K562 (cell line): ENCODE results near the gene KCNB1. TPM values are rescaled to one million over a fixed set of nuclear protein-coding genes. Genes with fewer than 3 reads are reported as not detected.

Experiments used
- ATAC-seq: fragments of 200-7000 bp; cut with Tn5 transposase; 3 replicates; pipeline ENCODE4 v1.9.1; 2020; ENCODE audit warnings: moderate library complexity
- BruUV-seq: library from RNA; stranded (reverse); fragments of 400-500 nt; replicated peaks from 2 replicates; lab custom pipeline; 2021; lab: Mats Ljungman, UMichigan
- CTCF ChIA-PET: fragments of 300-600 bp; formaldehyde crosslinking; extraction: SDS; loops from one replicate; lab custom pipeline; 2021; ENCODE audit warnings: low intra/inter-chr PET ratio; lab: Yijun Ruan, JAX
- POLR2A ChIA-PET: fragments of 300-600, 350-650 bp; sonication (Branson Sonifier 250); formaldehyde crosslinking; extraction: SDS; loops from one replicate; lab custom pipeline; 2021; ENCODE audit warnings: antibody characterized with exemption, inconsistent platforms; lab: Yijun Ruan, JAX
- DNase-seq, 4 experiments: peaks; one replicate each; pipeline versions ENCODE4 v3.0.0 to v3.0.0-alpha.2; 2011 to 2018; ENCODE audit warnings: low spot score in 3 of 4, mixed read lengths in 3 of 4; ENCODE audit errors: extremely low read depth in 1 of 4
- FAIRE-seq: peaks from 2 replicates; lab custom pipeline; 2011; peaks lifted over from hg19 to GRCh38; lab: Jason Lieb, UNC
- H2AFZ ChIP-seq: 2 replicates; pipeline ENCODE4 v1.6.0; 2011; ENCODE audit warnings: low read depth, low read length, control low read depth, inconsistent platforms
- H3K27ac ChIP-seq: fragments of 200-600 bp; 3 replicates; pipeline ENCODE4 v1.8.0; 2011; ENCODE audit warnings: low read depth, mild to moderate bottlenecking, control low read depth, inconsistent platforms, low read length, moderate library complexity, mixed read lengths; ENCODE audit errors: extremely low read depth
- H3K27me3 ChIP-seq, 2 experiments: fragments of 300-600 bp in 1 of 2; 2 replicates in 1 of 2; 3 replicates in 1 of 2; pipeline versions ENCODE4 v1.6.0 to v1.8.0; 2011; ENCODE audit warnings: inconsistent platforms in 2 of 2, low read length in 2 of 2, mild to moderate bottlenecking in 1 of 2, mixed read lengths in 1 of 2, moderate library complexity in 1 of 2; ENCODE audit not compliant: control insufficient read depth in 2 of 2, insufficient read depth in 2 of 2
- H3K36me3 ChIP-seq: fragments of 300-600 bp; 3 replicates; pipeline ENCODE4 v1.8.0; 2011; ENCODE audit warnings: mild to moderate bottlenecking, low read length, inconsistent platforms; ENCODE audit not compliant: control insufficient read depth, insufficient read depth
- H3K4me1 ChIP-seq, 2 experiments: fragments of 200-600 bp in 1 of 2; replicated peaks in 1 of 2; 2 replicates in 1 of 2; 3 replicates in 1 of 2; pipeline versions ENCODE4 v1.5.1 to v1.8.0; 2011; ENCODE audit warnings: inconsistent platforms in 2 of 2, low read length in 2 of 2, mild to moderate bottlenecking in 1 of 2, mixed read lengths in 1 of 2, moderate library complexity in 1 of 2; ENCODE audit not compliant: control insufficient read depth in 2 of 2, insufficient read depth in 2 of 2
- H3K4me2 ChIP-seq: 2 replicates; pipeline ENCODE4 v1.6.1; 2011; ENCODE audit warnings: low read length, control low read depth, inconsistent platforms, mixed read lengths; ENCODE audit not compliant: insufficient read depth
- H3K4me3 ChIP-seq: fragments of 200-600 bp; sonication (generic), shearing (Covaris generic); 2 replicates; pipeline ENCODE4 v1.5.1; 2016; ENCODE audit warnings: control low read depth, inconsistent platforms
- H3K79me2 ChIP-seq: fragments of 200-600 bp; 3 replicates; pipeline ENCODE4 v1.8.0; 2011; ENCODE audit warnings: low read length, inconsistent platforms; ENCODE audit not compliant: control insufficient read depth, insufficient read depth
- H3K9ac ChIP-seq, 2 experiments: 2 replicates each; pipeline versions ENCODE4 v1.6.0 to v1.6.1; 2011; ENCODE audit warnings: low read depth in 2 of 2, low read length in 2 of 2, control low read depth in 1 of 2, inconsistent platforms in 1 of 2, mild to moderate bottlenecking in 1 of 2, mixed read lengths in 1 of 2; ENCODE audit not compliant: insufficient read depth in 1 of 2
- H3K9me1 ChIP-seq: one replicate; pipeline ENCODE4 v1.6.0; 2011; ENCODE audit warnings: inconsistent platforms, mild to moderate bottlenecking, low read length, moderate library complexity; ENCODE audit not compliant: control insufficient read depth, insufficient read depth
- H3K9me3 ChIP-seq: replicated peaks from 2 replicates; pipeline ENCODE4 v1.5.1; 2011; ENCODE audit warnings: low read depth, low read length, inconsistent platforms; ENCODE audit not compliant: control insufficient read depth, insufficient read depth
- H4K20me1 ChIP-seq: replicated peaks from 2 replicates; pipeline ENCODE4 v1.6.1; 2011; ENCODE audit warnings: low read length, inconsistent platforms, mixed read lengths; ENCODE audit not compliant: control insufficient read depth, insufficient read depth
- ATF3 ChIP-seq, 2 experiments: fragments of 450-650 bp in 1 of 2; sonication (generic) in 1 of 2; formaldehyde crosslinking in 1 of 2; IDR thresholded peaks in 1 of 2; conservative IDR thresholded peaks in 1 of 2; 2 replicates each; pipeline versions ENCODE4 v1.6.1 to v1.8.1; 2016 to 2023; ENCODE audit warnings: mild to moderate bottlenecking in 2 of 2, moderate library complexity in 2 of 2, inconsistent platforms in 1 of 2, missing genetic modification reagents in 1 of 2
- FOS ChIP-seq: IDR thresholded peaks from 3 replicates; pipeline ENCODE4 v1.6.1; 2011; ENCODE audit not compliant: insufficient read length; ENCODE audit errors: extremely low read depth
- FOXA1 ChIP-seq: fragments of 450-650 bp; IDR thresholded peaks from 2 replicates; pipeline ENCODE4 v1.6.1; 2016; ENCODE audit warnings: mild to moderate bottlenecking, borderline replicate concordance
- GTF2F1 ChIP-seq: IDR thresholded peaks from 2 replicates; pipeline ENCODE4 v1.6.1; 2011; ENCODE audit warnings: low read depth, low read length, improper control_type of control experiment
- HDGF ChIP-seq: fragments of 450-650 bp; IDR thresholded peaks from 2 replicates; pipeline ENCODE4 v1.6.1; 2016
- NCOA4 ChIP-seq: fragments of 450-650 bp; IDR thresholded peaks from 2 replicates; pipeline ENCODE4 v1.6.1; 2018; ENCODE audit warnings: mild to moderate bottlenecking; ENCODE audit not compliant: partially characterized antibody
- POLR2AphosphoS5 ChIP-seq: IDR thresholded peaks from 2 replicates; pipeline ENCODE4 v1.6.1; 2011; ENCODE audit warnings: mild to moderate bottlenecking, low read depth, low read length, moderate library complexity; ENCODE audit not compliant: control insufficient read depth, insufficient read depth
- PYGO2 ChIP-seq: fragments of 450-650 bp; IDR thresholded peaks from 2 replicates; pipeline ENCODE4 v1.6.1; 2016; ENCODE audit warnings: mild to moderate bottlenecking, missing genetic modification characterization, moderate library complexity, missing compliant biosample characterization
- THRAP3 ChIP-seq: fragments of 450-650 bp; IDR thresholded peaks from 2 replicates; pipeline ENCODE4 v1.6.1; 2016; ENCODE audit warnings: mild to moderate bottlenecking, inconsistent platforms, borderline replicate concordance
- ZNF23 ChIP-seq: fragments of 250-450 bp; sonication (Bioruptor Pico); IDR thresholded peaks from 2 replicates; pipeline ENCODE4 v1.4.0; 2020; ENCODE audit warnings: mild to moderate bottlenecking
- ZNF280A ChIP-seq: fragments of 450-650 bp; IDR thresholded peaks from 2 replicates; pipeline ENCODE4 v1.6.1; 2018; ENCODE audit warnings: mild to moderate bottlenecking, low read depth; ENCODE audit not compliant: partially characterized antibody
- WGBS: fragments of 100-300 bp; shearing (Covaris generic); methylation state at CpG from one replicate; pipeline ENCODE4 v1.1.6; 2016; ENCODE audit warnings: low coverage, mixed read lengths; ENCODE audit not compliant: insufficient coverage; ENCODE audit errors: missing lambda C conversion rate; 5-methylcytosine and 5-hydroxymethylcytosine counted together
- in situ Hi-C: fragments of 300-500 bp; cut with MboI; formaldehyde crosslinking; loops from 4 replicates; pipeline ENCODE4 v1.15.0; 2018; ENCODE audit warnings: inconsistent platforms, mixed read lengths
- intact Hi-C: fragments of 100-400 bp; cut with micrococcal nuclease; formaldehyde crosslinking; loops from 2 replicates; pipeline ENCODE4 v1.14.2; 2022
- polyA plus RNA-seq, 8 experiments: library from polyadenylated mRNA; depleted of rRNA in 4 of 8; stranded (reverse) in 5 of 8; unstranded in 3 of 8; fragments of >200 nt; fragmentation: Nextera tagmentation in 2 of 8; fragmentation: Illumina TruSeq in 1 of 8; extraction: Ambion mirVana in 2 of 8; extraction: Trizol in 1 of 8; gene quantifications; 2 replicates each; pipeline versions ENCODE4 v1.2.1 to v1.2.3, GENCODE V29; 2011 to 2014; ENCODE audit warnings: inconsistent platforms in 1 of 8, missing spikeins in 1 of 8
- total RNA-seq, 7 experiments: library from RNA; depleted of rRNA in 6 of 7; stranded (reverse); fragments of >200 nt in 6 of 7; fragmentation: Illumina TruSeq in 2 of 7; extraction: Trizol in 2 of 7; gene quantifications; 2 replicates each; pipeline versions ENCODE4 v1.2.1 to v1.2.3, GENCODE V29; 2011 to 2021; ENCODE audit warnings: low replicate concordance in 1 of 7
- TF ChIP-seq, protein P1 (sequence below): sonication (generic); IDR thresholded peaks from 2 replicates; pipeline ENCODE4 v1.6.1; 2016
- TF ChIP-seq, protein P2 (sequence below): fragments of 250-450 bp; sonication (Bioruptor Pico); IDR thresholded peaks from 2 replicates; pipeline ENCODE4 v1.5.0; 2021; ENCODE audit warnings: mild to moderate bottlenecking, moderate library complexity

KCNB1 gene
- total and polyA plus RNA-seq, 9 of the 15 experiments (the other 6 are each of a cell fraction or from before 2014, with no cell fraction given) = 0.01 to 0.06 TPM; not detected in 7

GRCh38 chr20:49409302-49409974 is 73.0 kb downstream of the KCNB1 start:
- Histone ChIP-seq H3K4me3 (no peak overlapping the region), H4K20me1 (peaks cover 10% of the 10 kb centered on the region), H3K9me1 (no peaks in the 10 kb centered on the region), H3K9me3 (no peaks in the 10 kb centered on the region), H3K36me3 (no peaks in the 10 kb centered on the region), H3K27me3 (peaks cover 32 to 64% of the 10 kb centered on the region in 2 experiments), H3K4me1 (peaks cover 0 to 2% of the 10 kb centered on the region in 2 experiments; a peak in 1 of 5 replicates), H3K79me2 (no peaks in the 10 kb centered on the region), H3K27ac (no peak overlapping the region), H2AFZ (no peak overlapping the region), H3K4me2 (no peak overlapping the region), H3K9ac (no peak overlapping the region)
- CTCF ChIA-PET = no interaction called here
- TF ChIP-seq ZNF280A = no peak
- no peak for TF ChIP-seq FOXA1
- no peak for TF ChIP-seq PYGO2
- TF ChIP-seq NCOA4 = no peak
- TF ChIP-seq ATF3 (IDR thresholded peaks at IDR 0.05) = no peak
- no peak for TF ChIP-seq ATF3 (CRISPR knock-in tag; conservative IDR thresholded peaks at IDR 0.05)
- no peak for TF ChIP-seq FOS
- TF ChIP-seq, protein P1, sequence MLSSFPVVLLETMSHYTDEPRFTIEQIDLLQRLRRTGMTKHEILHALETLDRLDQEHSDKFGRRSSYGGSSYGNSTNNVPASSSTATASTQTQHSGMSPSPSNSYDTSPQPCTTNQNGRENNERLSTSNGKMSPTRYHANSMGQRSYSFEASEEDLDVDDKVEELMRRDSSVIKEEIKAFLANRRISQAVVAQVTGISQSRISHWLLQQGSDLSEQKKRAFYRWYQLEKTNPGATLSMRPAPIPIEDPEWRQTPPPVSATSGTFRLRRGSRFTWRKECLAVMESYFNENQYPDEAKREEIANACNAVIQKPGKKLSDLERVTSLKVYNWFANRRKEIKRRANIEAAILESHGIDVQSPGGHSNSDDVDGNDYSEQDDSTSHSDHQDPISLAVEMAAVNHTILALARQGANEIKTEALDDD = no peak
- no peak for TF ChIP-seq GTF2F1
- TF ChIP-seq HDGF = no peak
- no peak for TF ChIP-seq ZNF23 (CRISPR knock-in tag)
- no peak for TF ChIP-seq THRAP3
- no peak for TF ChIP-seq POLR2AphosphoS5
- TF ChIP-seq, protein P2, sequence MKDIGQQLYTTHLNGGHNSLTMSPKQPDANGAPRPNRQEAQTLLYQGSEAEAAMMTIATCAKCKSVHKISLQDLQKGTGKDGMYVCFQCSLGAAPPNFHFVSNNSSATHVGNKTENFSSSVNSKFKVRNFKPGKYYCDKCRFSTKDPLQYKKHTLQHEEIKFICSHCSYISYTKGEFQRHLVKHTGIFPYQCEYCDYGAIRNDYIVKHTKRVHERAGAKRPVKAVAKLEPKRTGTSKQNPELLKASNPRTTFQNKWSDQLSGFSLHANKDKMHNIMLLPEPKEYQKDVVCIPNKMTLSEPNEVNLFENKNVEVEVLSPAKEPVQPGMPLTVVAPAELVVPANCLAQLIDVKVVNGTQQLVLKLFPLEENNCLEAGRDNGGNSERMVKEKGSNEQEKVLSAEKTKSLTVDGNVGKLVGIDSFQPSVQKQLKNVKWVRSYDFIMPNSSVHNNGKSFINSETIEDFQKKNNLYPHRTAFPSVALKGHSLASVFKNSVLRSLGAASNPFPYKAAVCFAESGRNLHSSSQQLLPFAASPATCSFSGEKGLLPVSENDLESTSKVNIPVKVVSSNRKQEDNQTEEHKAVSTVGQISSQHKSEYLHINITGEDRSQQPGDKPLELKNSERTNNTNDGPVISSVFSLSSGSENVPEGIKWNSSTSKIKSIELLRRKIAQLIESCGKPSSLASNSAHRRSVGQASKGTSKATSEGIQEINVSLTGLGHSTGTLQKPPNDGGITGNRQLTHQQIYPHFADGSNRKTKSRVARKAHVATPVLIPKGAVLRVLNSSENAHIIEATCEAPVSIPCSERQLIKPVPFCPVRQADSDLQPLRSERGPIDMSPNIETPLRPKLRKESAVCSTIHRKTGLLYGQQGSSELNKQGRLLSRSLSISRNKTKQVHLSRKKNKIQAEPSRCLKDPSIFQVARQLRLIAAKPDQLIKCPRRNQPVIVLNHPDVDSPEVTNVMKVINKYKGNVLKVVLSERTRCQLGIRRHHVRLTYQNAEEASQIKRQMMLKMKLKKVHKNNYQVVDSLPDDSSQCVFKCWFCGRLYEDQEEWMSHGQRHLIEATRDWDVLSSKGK (CRISPR knock-in tag) = no peak
- DNase-seq (no peak), ATAC-seq (no peak), FAIRE-seq (no peak)
- intact Hi-C loops (no loop called here), in situ Hi-C loops (no loop called here)
- no TSS peak for BruUV-seq
- WGBS = 3% methylated on average over 13 of the region's 13 CpGs
- POLR2A ChIA-PET = interaction anchor here (1.1 to 1.3 kb wide), 2 partner anchors 13 to 16 kb away, joined by 3 to 4 read pairs; no protein-coding TSS in a partner anchor
